IMR-90 (cell line): ENCODE data around the gene BBS7. TPM values are rescaled to one million over a fixed set of nuclear protein-coding genes. Genes with fewer than 3 reads are reported as not detected.

Experiments
- ATAC-seq: fragments of 200-7000 bp; cut with Tn5 transposase; 2 replicates; pipeline ENCODE4 v1.9.1; 2020; ENCODE audit warnings: low read depth, mild to moderate bottlenecking, moderate library complexity
- BruUV-seq: library from RNA; stranded (reverse); fragments of 400-500 nt; replicated peaks from 2 replicates; lab custom pipeline; 2021; lab: Mats Ljungman, UMichigan
- CTCF ChIA-PET: fragments of 300-600 bp; formaldehyde crosslinking; extraction: SDS; loops from one replicate; lab custom pipeline; 2021; ENCODE audit warnings: antibody characterized with exemption; lab: Yijun Ruan, JAX
- POLR2A ChIA-PET: fragments of 300-600 bp; sonication (Branson Sonifier 250); formaldehyde crosslinking; loops from one replicate; lab custom pipeline; 2022; ENCODE audit warnings: antibody characterized with exemption; ENCODE audit not compliant: unreplicated experiment; lab: Charles Lee
- DNase-seq: peaks from one replicate; pipeline ENCODE4 v3.0.0; 2013
- H2AFZ ChIP-seq: replicated peaks from 2 replicates; pipeline ENCODE3; 2013; ENCODE audit warnings: low read length, mild to moderate bottlenecking; ENCODE audit not compliant: poor library complexity
- H2AK5ac ChIP-seq: 2 replicates; pipeline ENCODE4 v1.6.1; 2013; ENCODE audit warnings: low read depth, low read length, inconsistent platforms
- H2AK9ac ChIP-seq: replicated peaks from 2 replicates; pipeline ENCODE3; 2013; ENCODE audit warnings: mild to moderate bottlenecking, low read depth, low read length, moderate library complexity; ENCODE audit not compliant: poor library complexity
- H2BK120ac ChIP-seq: 2 replicates; pipeline ENCODE4 v1.6.1; 2013; ENCODE audit warnings: low read depth, low read length, inconsistent platforms
- H2BK15ac ChIP-seq: 3 replicates; pipeline ENCODE4 v1.6.1; 2013; ENCODE audit warnings: low read depth, low read length, inconsistent platforms
- H2BK20ac ChIP-seq: 2 replicates; pipeline ENCODE4 v1.6.1; 2013; ENCODE audit warnings: low read depth, mild to moderate bottlenecking, inconsistent platforms, low read length, moderate library complexity
- H2BK5ac ChIP-seq: 2 replicates; pipeline ENCODE4 v1.6.1; 2013; ENCODE audit warnings: mild to moderate bottlenecking, low read depth, low read length, inconsistent platforms; ENCODE audit not compliant: poor library complexity, severe bottlenecking
- H3K14ac ChIP-seq: replicated peaks from 2 replicates; pipeline ENCODE4 v1.6.1; 2013; ENCODE audit warnings: low read depth, low read length, inconsistent platforms
- H3K18ac ChIP-seq: 2 replicates; pipeline ENCODE4 v1.6.1; 2013; ENCODE audit warnings: low read depth, low read length, control low read depth
- H3K23ac ChIP-seq: 2 replicates; pipeline ENCODE4 v1.6.1; 2013; ENCODE audit warnings: low read depth, low read length, inconsistent platforms
- H3K27ac ChIP-seq: 2 replicates; pipeline ENCODE4 v1.5.1; 2013; ENCODE audit warnings: mild to moderate bottlenecking, control low read depth, low read length; ENCODE audit not compliant: insufficient read depth
- H3K27me3 ChIP-seq: 2 replicates; pipeline ENCODE4 v1.6.1; 2013; ENCODE audit warnings: low read length; ENCODE audit not compliant: control insufficient read depth, insufficient read depth
- H3K36me3 ChIP-seq: 2 replicates; pipeline ENCODE4 v1.6.1; 2013; ENCODE audit warnings: low read length, mixed read lengths; ENCODE audit not compliant: control insufficient read depth, insufficient read depth
- H3K4ac ChIP-seq: 2 replicates; pipeline ENCODE4 v1.6.1; 2013; ENCODE audit warnings: low read depth, low read length, inconsistent platforms
- H3K4me1 ChIP-seq: 2 replicates; pipeline ENCODE4 v1.6.1; 2013; ENCODE audit warnings: low read length, mixed read lengths; ENCODE audit not compliant: control insufficient read depth, insufficient read depth
- H3K4me2 ChIP-seq: 2 replicates; pipeline ENCODE4 v1.6.1; 2013; ENCODE audit warnings: low read depth, mild to moderate bottlenecking, control low read depth, low read length, moderate library complexity
- H3K4me3 ChIP-seq: 2 replicates; pipeline ENCODE4 v1.5.1; 2013; ENCODE audit warnings: low read depth, mild to moderate bottlenecking, control low read depth, low read length, moderate library complexity; ENCODE audit not compliant: insufficient read depth
- H3K56ac ChIP-seq: 2 replicates; pipeline ENCODE4 v1.6.1; 2013; ENCODE audit warnings: low read length, inconsistent platforms; ENCODE audit not compliant: insufficient read depth; ENCODE audit errors: extremely low read depth
- H3K79me1 ChIP-seq, 2 experiments: 2 replicates each; pipeline ENCODE4 v1.6.1; 2013; ENCODE audit warnings: low read length in 2 of 2, inconsistent platforms in 1 of 2, low read depth in 1 of 2
- H3K9ac ChIP-seq: 2 replicates; pipeline ENCODE4 v1.6.1; 2013; ENCODE audit warnings: low read depth, low read length, control low read depth
- H3K9me1 ChIP-seq: 2 replicates; pipeline ENCODE4 v1.6.1; 2013; ENCODE audit warnings: low read length, inconsistent platforms; ENCODE audit not compliant: insufficient read depth
- H3K9me3 ChIP-seq: 2 replicates; pipeline ENCODE4 v1.6.1; 2013; ENCODE audit warnings: low read length; ENCODE audit not compliant: control insufficient read depth, insufficient read depth
- H4K20me1 ChIP-seq: 2 replicates; pipeline ENCODE4 v1.6.1; 2013; ENCODE audit warnings: low read length, inconsistent platforms; ENCODE audit not compliant: insufficient read depth
- H4K5ac ChIP-seq: 2 replicates; pipeline ENCODE4 v1.6.1; 2013; ENCODE audit warnings: mild to moderate bottlenecking, low read depth, low read length, control low read depth
- H4K8ac ChIP-seq, 2 experiments: 2 replicates each; pipeline ENCODE4 v1.6.1; 2013; ENCODE audit warnings: low read depth in 2 of 2, low read length in 2 of 2, control low read depth in 1 of 2, inconsistent platforms in 1 of 2
- H4K91ac ChIP-seq: 2 replicates; pipeline ENCODE4 v1.6.1; 2013; ENCODE audit warnings: low read depth, low read length, inconsistent platforms; ENCODE audit not compliant: insufficient read depth
- CEBPB ChIP-seq: IDR thresholded peaks from 2 replicates; pipeline ENCODE4 v1.6.1; 2012; ENCODE audit warnings: low read depth, low read length, improper control_type of control experiment
- CHD1 ChIP-seq: IDR thresholded peaks from 2 replicates; pipeline ENCODE4 v1.6.1; 2012; ENCODE audit warnings: low read depth, low read length, improper control_type of control experiment
- CTCF ChIP-seq: conservative IDR thresholded peaks from 2 replicates; pipeline ENCODE4 v1.5.1; 2012; ENCODE audit warnings: mild to moderate bottlenecking, low read depth, low read length, improper control_type of control experiment
- ELK1 ChIP-seq: fragments of 150-350 bp; IDR thresholded peaks from 2 replicates; pipeline ENCODE4 v1.6.1; 2016; ENCODE audit warnings: low read depth, mild to moderate bottlenecking, low read length, moderate library complexity, borderline replicate concordance
- FOS ChIP-seq: fragments of 150-350 bp; IDR thresholded peaks from 2 replicates; pipeline ENCODE4 v1.6.1; 2016; ENCODE audit warnings: low read depth, low read length
- MAFK ChIP-seq: IDR thresholded peaks from 2 replicates; pipeline ENCODE4 v1.6.1; 2012; ENCODE audit warnings: low read depth, low read length, improper control_type of control experiment
- MAZ ChIP-seq: IDR thresholded peaks from 2 replicates; pipeline ENCODE4 v1.6.1; 2012; ENCODE audit warnings: low read depth, mild to moderate bottlenecking, low read length, improper control_type of control experiment, moderate library complexity, borderline replicate concordance
- MXI1 ChIP-seq: IDR thresholded peaks from 2 replicates; pipeline ENCODE4 v1.6.1; 2012; ENCODE audit warnings: low read depth, mild to moderate bottlenecking, low read length, moderate library complexity, borderline replicate concordance
- NFE2L2 ChIP-seq: fragments of 150-350 bp; IDR thresholded peaks from 2 replicates; pipeline ENCODE4 v1.6.1; 2016; ENCODE audit warnings: low read depth, mild to moderate bottlenecking, low read length
- POLR2A ChIP-seq: IDR thresholded peaks from 2 replicates; pipeline ENCODE4 v1.6.1; 2012; ENCODE audit warnings: mild to moderate bottlenecking, low read depth, low read length
- RAD21 ChIP-seq: IDR thresholded peaks from 2 replicates; pipeline ENCODE4 v1.6.1; 2012; ENCODE audit warnings: low read length, improper control_type of control experiment
- RCOR1 ChIP-seq: IDR thresholded peaks from 2 replicates; pipeline ENCODE4 v1.6.1; 2012; ENCODE audit warnings: mild to moderate bottlenecking, low read length, improper control_type of control experiment; ENCODE audit not compliant: insufficient replicate concordance
- RFX5 ChIP-seq: IDR thresholded peaks from 2 replicates; pipeline ENCODE4 v1.8.0; 2012; ENCODE audit warnings: low read depth, mild to moderate bottlenecking, low read length, moderate library complexity
- SMC3 ChIP-seq: fragments of 150-350 bp; IDR thresholded peaks from 2 replicates; pipeline ENCODE4 v1.6.1; 2016; ENCODE audit warnings: low read depth, mild to moderate bottlenecking, antibody characterized with exemption, low read length, moderate library complexity
- WGBS, 2 experiments: methylation state at CpG; one replicate each; pipeline versions ENCODE4 v1.1.5 to v1.1.7; 2013; ENCODE audit warnings: missing lambda C conversion rate in 2 of 2; ENCODE audit not compliant: insufficient read length in 1 of 2; ENCODE audit errors: extremely low coverage in 2 of 2; 5-methylcytosine and 5-hydroxymethylcytosine counted together
- dilution Hi-C: fragments of 300-500 bp; cut with HindIII; formaldehyde crosslinking; loops from one replicate; pipeline ENCODE4 v1.14.3; 2018; ENCODE audit warnings: low sequenced_read_pairs; ENCODE audit not compliant: unreplicated experiment
- in situ Hi-C: fragments of 300-500 bp; cut with MboI; formaldehyde crosslinking; loops from 3 replicates; pipeline ENCODE4 v1.14.3; 2019; ENCODE audit warnings: low sequenced_read_pairs, inconsistent platforms, mixed read lengths
- intact Hi-C: fragments of 100-400 bp; cut with micrococcal nuclease; formaldehyde crosslinking; loops from 2 replicates; pipeline ENCODE4 v1.10.0; 2022
- polyA plus RNA-seq, 3 experiments: library from polyadenylated mRNA; depleted of rRNA; stranded (reverse); fragments of >200 nt; gene quantifications; 2 replicates each; pipeline ENCODE4 v1.2.3, GENCODE V29; 2012; ENCODE audit warnings: low replicate concordance in 1 of 3
- total RNA-seq: library from RNA; depleted of rRNA; stranded (reverse); fragments of >200 nt; gene quantifications from 2 replicates; pipeline ENCODE4 v1.2.3, GENCODE V29; 2012
- TF ChIP-seq, protein P1 (sequence below): fragments of 150-350 bp; IDR thresholded peaks from 2 replicates; pipeline ENCODE4 v1.6.1; 2017; ENCODE audit warnings: mild to moderate bottlenecking, antibody characterized with exemption, low read length, low read depth

Gene BBS7
- total and polyA plus RNA-seq, 2 of the 4 experiments (the other 2 are of a cell fraction): 23.0 to 32.3 TPM

DNA sequence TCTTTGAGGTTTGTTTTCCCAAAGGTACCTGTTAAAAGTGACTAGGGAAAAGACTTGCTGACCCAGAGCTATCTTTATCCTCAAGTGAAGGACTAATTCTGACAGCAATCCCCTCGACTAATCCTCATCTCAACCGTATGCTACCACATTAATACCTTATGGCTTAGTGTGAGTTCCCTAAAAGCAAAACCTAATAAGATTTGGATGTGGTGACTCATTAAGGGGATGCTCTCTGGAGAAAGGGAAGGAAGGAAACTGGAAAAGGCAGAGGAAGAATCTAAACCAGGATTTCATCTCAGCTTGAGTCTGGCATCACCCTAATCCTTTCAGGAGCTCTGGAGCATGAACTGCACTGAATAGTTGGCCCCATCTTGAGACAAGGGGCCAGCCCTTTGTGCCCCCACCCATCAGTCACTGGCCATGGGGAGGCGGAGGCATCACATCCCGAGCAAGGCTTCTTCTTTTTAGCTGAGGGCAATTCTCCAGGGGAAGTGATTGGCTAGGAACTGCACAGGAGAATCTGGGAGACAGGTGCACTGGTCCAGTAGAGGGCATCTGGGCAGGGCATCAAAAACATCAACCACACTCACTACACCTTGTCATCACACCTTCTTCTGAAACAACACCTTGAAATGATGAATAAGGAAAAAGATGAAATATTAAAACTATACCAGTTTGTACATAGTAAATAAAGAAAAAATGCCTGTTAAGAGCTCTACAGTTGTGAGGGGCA is 6.9 kb upstream of the BBS7 start:
- Histone ChIP-seq H4K91ac (no peak overlapping the region), H3K9me3 (no peaks in the 10 kb centered on the region), H3K4me1 (no peaks in the 10 kb centered on the region; the same call in 1 of the 2 replicates), H3K27ac (no peak overlapping the region), H4K8ac (no peak overlapping the region), H3K18ac (no peak overlapping the region), H2AK9ac (no peak overlapping the region), H3K9me1 (peaks cover 4% of the 10 kb centered on the region; the same call in 1 of the 2 replicates), H3K9ac (no peak overlapping the region), H3K14ac (no peak overlapping the region), H4K5ac (no peak overlapping the region), H2BK15ac (no peak overlapping the region), H3K27me3 (no peaks in the 10 kb centered on the region), H3K4ac (0 out of 2 replicates have a peak overlapping the region, but pooled peaks have one; percentile 10), H3K79me1 (no peaks in the 10 kb centered on the region), H2AK5ac (no peak overlapping the region), H3K56ac (no peak overlapping the region), H2BK20ac (no peak overlapping the region), H2BK120ac (no peak overlapping the region), H2AFZ (peak overlapping the region; percentile 74), H3K4me3 (no peak overlapping the region), H2BK5ac (no peak overlapping the region), H3K23ac (no peak overlapping the region), H3K4me2 (no peak overlapping the region), H3K36me3 (no peaks in the 10 kb centered on the region), H4K20me1 (no peaks in the 10 kb centered on the region)
- BruUV-seq: no TSS peak
- dilution Hi-C loops (no loop called here), intact Hi-C loops (no loop called here), in situ Hi-C loops (no loop called here)
- ChIA-PET POLR2A (no interaction called here), CTCF (interaction anchor here (0.6 to 0.8 kb wide), 5 partner anchors 59 to 1037 kb away, joined by 3 to 7 read pairs (median 6); no protein-coding TSS in a partner anchor)
- ATAC-seq (no peak), DNase-seq (peak; percentile 13)
- no CpG with 5 or more reads among the region's 4 CpGs for WGBS, 2 experiments
- no peak for TF ChIP-seq CHD1
- no peak for TF ChIP-seq CEBPB
- no peak for TF ChIP-seq MXI1
- TF ChIP-seq FOS: no peak
- TF ChIP-seq RFX5: no peak
- no peak for TF ChIP-seq RAD21
- no peak for TF ChIP-seq NFE2L2
- TF ChIP-seq SMC3: no peak
- no peak for TF ChIP-seq ELK1
- TF ChIP-seq CTCF: no peak
- no peak for TF ChIP-seq POLR2A
- TF ChIP-seq MAFK: no peak
- no peak for TF ChIP-seq RCOR1
- no peak for TF ChIP-seq MAZ
- TF ChIP-seq, protein P1, sequence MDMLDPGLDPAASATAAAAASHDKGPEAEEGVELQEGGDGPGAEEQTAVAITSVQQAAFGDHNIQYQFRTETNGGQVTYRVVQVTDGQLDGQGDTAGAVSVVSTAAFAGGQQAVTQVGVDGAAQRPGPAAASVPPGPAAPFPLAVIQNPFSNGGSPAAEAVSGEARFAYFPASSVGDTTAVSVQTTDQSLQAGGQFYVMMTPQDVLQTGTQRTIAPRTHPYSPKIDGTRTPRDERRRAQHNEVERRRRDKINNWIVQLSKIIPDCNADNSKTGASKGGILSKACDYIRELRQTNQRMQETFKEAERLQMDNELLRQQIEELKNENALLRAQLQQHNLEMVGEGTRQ: no peak
